CD8-positive, alpha-beta memory T cell (primary cell): ENCODE measurements around the gene LCNL1. TPM values are rescaled to one million over a fixed set of nuclear protein-coding genes. Genes with fewer than 3 reads are reported as not detected.

Experiments
- CTCF ChIA-PET: fragments of 350-600 bp; sonication (Branson Sonifier 250); formaldehyde crosslinking; loops from one replicate; lab custom pipeline; 2021; ENCODE audit warnings: antibody characterized with exemption; lab: Charles Lee
- POLR2A ChIA-PET: fragments of 350-600 bp; sonication (Branson Sonifier 250); formaldehyde crosslinking; loops from one replicate; lab custom pipeline; 2021; ENCODE audit warnings: antibody characterized with exemption; lab: Charles Lee
- DNase-seq, 5 donors: peaks; one replicate each; pipeline versions ENCODE4 v3.0.0 to v3.0.0-alpha.2; 2020 to 2022; ENCODE audit warnings: mixed read lengths in 1 of 5
- H3K27ac ChIP-seq: one replicate; pipeline ENCODE4 v1.7.0; 2013; ENCODE audit warnings: low read depth, mild to moderate bottlenecking, low read length, moderate library complexity
- H3K27me3 ChIP-seq: 2 replicates; pipeline ENCODE4 v1.7.0; 2013; ENCODE audit warnings: low read length, mild to moderate bottlenecking; ENCODE audit not compliant: insufficient read depth, poor library complexity, severe bottlenecking
- H3K36me3 ChIP-seq: 2 replicates; pipeline ENCODE4 v1.7.0; 2013; ENCODE audit warnings: mild to moderate bottlenecking, low read length, moderate library complexity; ENCODE audit not compliant: insufficient read depth
- H3K4me1 ChIP-seq: 2 replicates; pipeline ENCODE4 v1.7.0; 2013; ENCODE audit warnings: mild to moderate bottlenecking, low read length, moderate library complexity; ENCODE audit not compliant: insufficient read depth
- H3K4me3 ChIP-seq: 2 replicates; pipeline ENCODE4 v1.7.0; 2013; ENCODE audit warnings: mild to moderate bottlenecking, low read length
- H3K9me3 ChIP-seq: 2 replicates; pipeline ENCODE4 v1.7.0; 2013; ENCODE audit warnings: mild to moderate bottlenecking, low read length
- H3K27ac Mint-ChIP-seq, 8 donors: one replicate each; pipeline ENCODE4 v1.8.0; 2020 to 2021; ENCODE audit warnings: mixed read lengths in 8 of 8, mild to moderate bottlenecking in 6 of 8, inconsistent platforms in 3 of 8, moderate library complexity in 3 of 8
- H3K27me3 Mint-ChIP-seq, 2 donors: one replicate each; pipeline ENCODE4 v1.8.0; 2020 to 2021; ENCODE audit warnings: mixed read lengths in 2 of 2, mild to moderate bottlenecking in 1 of 2, moderate library complexity in 1 of 2
- H3K36me3 Mint-ChIP-seq, 3 donors: one replicate each; pipeline ENCODE4 v1.8.0; 2020 to 2021; ENCODE audit warnings: mixed read lengths in 3 of 3, inconsistent platforms in 1 of 3, mild to moderate bottlenecking in 1 of 3
- H3K4me1 Mint-ChIP-seq, 3 donors: one replicate each; pipeline ENCODE4 v1.8.0; 2020 to 2021; ENCODE audit warnings: mixed read lengths in 3 of 3, inconsistent platforms in 1 of 3, mild to moderate bottlenecking in 1 of 3
- H3K4me3 Mint-ChIP-seq, 7 donors: one replicate each; pipeline ENCODE4 v1.8.0; 2020 to 2021; ENCODE audit warnings: mixed read lengths in 7 of 7, mild to moderate bottlenecking in 6 of 7, moderate library complexity in 4 of 7, inconsistent platforms in 2 of 7
- H3K9me3 Mint-ChIP-seq, 5 donors: one replicate each; pipeline ENCODE4 v1.8.0; 2020 to 2022; ENCODE audit warnings: mixed read lengths in 5 of 5, mild to moderate bottlenecking in 3 of 5, moderate library complexity in 2 of 5, inconsistent platforms in 1 of 5
- polyA plus RNA-seq: library from polyadenylated mRNA; unstranded; fragments of 300-500 nt; fragmentation: Illumina TruSeq; gene quantifications from one replicate; pipeline ENCODE4 v1.2.3, GENCODE V29; 2021
- total RNA-seq, 2 experiments: library from RNA; stranded (reverse); gene quantifications; one replicate each; pipeline ENCODE4 v1.2.3, GENCODE V29; 2021

Gene LCNL1
- total and polyA plus RNA-seq, 3 experiments from 2014 or later: 0.16 to 0.22 (median 0.20) TPM

DNA sequence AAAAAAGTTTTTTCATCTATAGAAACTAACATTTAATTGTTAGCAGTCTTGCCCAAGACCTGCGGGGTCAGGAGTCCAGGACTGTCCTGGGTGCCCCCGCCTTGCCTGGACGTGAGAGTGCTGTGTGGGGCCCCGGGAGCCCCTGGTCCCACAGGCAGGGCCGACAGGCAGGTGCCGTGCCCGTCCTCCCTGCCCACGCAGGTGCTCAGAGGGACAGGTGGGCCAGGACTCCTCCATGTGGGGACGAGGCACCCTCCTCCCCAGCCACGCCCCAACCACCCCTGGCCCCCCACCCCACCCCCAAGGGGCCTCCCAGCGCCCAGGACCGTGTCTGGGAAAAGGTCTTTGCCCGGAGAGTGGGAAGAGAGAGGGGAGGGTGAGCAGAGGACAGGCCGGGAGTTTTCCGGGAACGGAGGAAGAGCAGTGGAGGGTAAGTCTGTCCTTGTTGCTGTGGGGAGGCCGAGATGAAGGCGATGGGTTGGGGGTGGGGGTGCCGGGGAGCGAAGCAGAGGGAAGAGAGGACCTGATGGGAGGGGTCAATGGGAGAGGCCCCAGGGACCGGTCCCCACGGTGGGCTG is 33.5 kb upstream of the LCNL1 start:
- peak overlapping the region; percentile 77 for H3K4me3 ChIP-seq
- Mint-ChIP-seq H3K27me3 (no peaks in the 10 kb centered on the region), H3K9me3 (no peaks in the 10 kb centered on the region), H3K27ac (peak overlapping the region; percentile 60 to 94 (median 83)), H3K36me3 (no peaks in the 10 kb centered on the region), H3K4me3 (peak overlapping the region; percentile 81 to 92 (median 84)), H3K4me1 (peaks cover 4 to 34% (median 11%) of the 10 kb centered on the region in 3 donors)
- peaks cover 17% of the 10 kb centered on the region for H3K4me1 ChIP-seq
- POLR2A ChIA-PET: interaction anchor here (1.0 kb wide), 4 partner anchors 29 to 86 kb away, joined by 3 to 4 read pairs (median 3); partner anchors contain the start of gene CLIC3
- peak overlapping the region; percentile 78 for H3K27ac ChIP-seq
- H3K9me3 ChIP-seq: no peaks in the 10 kb centered on the region
- DNase-seq: no peak
- H3K27me3 ChIP-seq: no peaks in the 10 kb centered on the region
- CTCF ChIA-PET: interaction anchor here (0.7 to 8.7 kb wide), 5 partner anchors 11 to 86 kb away, joined by 3 to 159 read pairs (median 4); partner anchors contain the start of genes ABCA2 and FUT7
- no peaks in the 10 kb centered on the region for H3K36me3 ChIP-seq

DNA sequence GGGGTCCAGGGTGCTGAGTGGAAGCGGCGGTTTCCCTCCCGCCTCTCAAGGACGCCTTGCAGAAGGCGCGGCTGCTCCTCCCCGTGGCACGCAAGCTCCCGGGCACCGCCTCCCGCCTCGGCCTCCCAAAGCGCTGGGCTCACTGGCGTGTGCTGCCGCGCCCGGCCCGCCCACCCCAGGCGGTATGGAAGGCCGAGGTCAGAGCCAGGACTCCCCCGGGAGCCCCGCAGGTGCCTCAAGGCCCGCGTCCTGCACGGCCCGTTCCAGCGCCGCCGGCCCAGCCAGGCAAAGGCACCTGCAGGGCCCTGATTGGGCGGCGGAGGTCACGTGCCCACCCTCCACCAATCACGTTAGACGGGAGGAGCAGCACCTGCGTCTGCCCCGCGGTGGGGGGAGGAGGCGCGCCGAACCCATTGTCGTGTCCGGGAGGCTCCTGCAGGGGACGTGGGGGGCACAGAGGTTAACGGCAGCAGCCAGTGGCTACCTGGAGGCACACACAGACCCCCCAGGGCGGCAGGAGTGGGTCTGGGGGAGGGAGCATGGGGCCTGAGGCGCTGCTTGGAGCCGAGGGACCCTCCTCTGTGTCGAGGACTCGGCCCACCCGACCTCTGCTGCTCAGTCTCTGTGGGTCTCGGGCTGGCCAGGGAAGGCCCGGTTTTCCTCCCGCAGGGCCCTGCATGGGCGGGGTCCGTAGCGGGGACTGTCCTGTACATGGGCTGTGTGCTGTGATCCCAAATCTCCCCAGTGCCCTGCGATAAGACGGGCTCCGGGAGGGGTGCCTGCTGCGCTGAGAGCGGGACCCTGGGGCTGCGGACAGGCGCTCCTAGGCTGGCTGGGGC is 32.8 kb upstream of the LCNL1 start:
- Histone ChIP-seq H3K4me1 (peaks cover 14% of the 10 kb centered on the region), H3K9me3 (no peaks in the 10 kb centered on the region), H3K4me3 (peak overlapping the region; percentile 77), H3K36me3 (no peaks in the 10 kb centered on the region), H3K27me3 (no peaks in the 10 kb centered on the region), H3K27ac (peak overlapping the region; percentile 78)
- CTCF ChIA-PET: interaction anchor here (0.7 to 8.7 kb wide), 8 partner anchors 10 to 85 kb away, joined by 3 to 159 read pairs (median 4); partner anchors contain the start of genes ABCA2 and FUT7
- DNase-seq: peak; percentile 93 to 98 (median 97)
- Mint-ChIP-seq H3K27ac (peak overlapping the region; percentile 80 to 94 (median 86)), H3K9me3 (no peaks in the 10 kb centered on the region), H3K4me1 (peaks cover 0 to 34% (median 7%) of the 10 kb centered on the region in 3 donors), H3K4me3 (peak overlapping the region; percentile 81 to 92 (median 87)), H3K36me3 (no peaks in the 10 kb centered on the region), H3K27me3 (no peaks in the 10 kb centered on the region)
- POLR2A ChIA-PET: interaction anchor here (1.0 kb wide), 4 partner anchors 28 to 86 kb away, joined by 3 to 4 read pairs (median 3); partner anchors contain the start of gene CLIC3

DNA sequence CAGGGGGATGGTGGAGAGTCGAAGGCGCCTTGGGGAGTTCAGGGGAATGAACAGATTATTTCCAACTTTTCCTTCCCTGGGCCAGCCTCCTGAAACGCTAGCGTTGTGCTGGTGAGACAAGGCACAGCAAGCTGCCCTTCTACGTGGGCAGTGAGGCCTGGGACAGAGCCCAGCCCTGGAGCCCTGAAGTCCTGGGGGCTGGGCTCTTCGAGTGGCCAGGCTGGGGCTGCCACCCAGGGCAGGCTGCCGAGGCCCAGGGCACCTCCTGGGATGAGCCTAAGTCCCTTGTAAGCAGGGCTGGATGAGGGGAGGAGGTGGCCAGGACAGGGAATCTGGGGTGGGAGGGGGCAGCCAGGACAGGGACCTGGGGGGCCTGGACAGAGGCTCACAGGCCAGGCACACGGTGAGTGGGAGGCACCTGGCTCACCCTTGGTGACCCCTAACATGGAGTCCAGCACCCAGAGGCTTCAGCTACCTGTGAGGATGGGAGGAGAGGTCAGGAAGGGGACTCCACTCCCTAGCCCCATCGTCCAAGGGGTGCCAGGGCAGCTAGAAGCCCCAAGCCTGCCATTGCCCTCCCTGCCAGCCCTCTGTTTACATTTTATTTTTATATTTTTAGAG is 32.0 kb upstream of the LCNL1 start:
- Histone ChIP-seq H3K27ac (peak overlapping the region; percentile 78), H3K9me3 (no peaks in the 10 kb centered on the region), H3K4me1 (peaks cover 6% of the 10 kb centered on the region), H3K4me3 (peak overlapping the region; percentile 77), H3K27me3 (no peaks in the 10 kb centered on the region), H3K36me3 (no peaks in the 10 kb centered on the region)
- POLR2A ChIA-PET: interaction anchor here (0.5 to 1.0 kb wide), 2 partner anchors 9 to 16 kb away, joined by 3 to 4 read pairs; no protein-coding TSS in a partner anchor
- no peak for DNase-seq
- H3K27me3 Mint-ChIP-seq: no peaks in the 10 kb centered on the region
- peak overlapping the region; percentile 78 to 92 (median 83) for H3K4me3 Mint-ChIP-seq
- H3K4me1 Mint-ChIP-seq: peaks cover 0 to 35% (median 7%) of the 10 kb centered on the region in 3 donors
- no peaks in the 10 kb centered on the region for H3K9me3 Mint-ChIP-seq
- no peaks in the 10 kb centered on the region for H3K36me3 Mint-ChIP-seq
- H3K27ac Mint-ChIP-seq: peak overlapping the region; percentile 52 to 93 (median 84)
- CTCF ChIA-PET: interaction anchor here (0.8 to 8.7 kb wide), 5 partner anchors 9 to 84 kb away, joined by 3 to 159 read pairs (median 4); partner anchors contain the start of genes FUT7 and PTGDS

DNA sequence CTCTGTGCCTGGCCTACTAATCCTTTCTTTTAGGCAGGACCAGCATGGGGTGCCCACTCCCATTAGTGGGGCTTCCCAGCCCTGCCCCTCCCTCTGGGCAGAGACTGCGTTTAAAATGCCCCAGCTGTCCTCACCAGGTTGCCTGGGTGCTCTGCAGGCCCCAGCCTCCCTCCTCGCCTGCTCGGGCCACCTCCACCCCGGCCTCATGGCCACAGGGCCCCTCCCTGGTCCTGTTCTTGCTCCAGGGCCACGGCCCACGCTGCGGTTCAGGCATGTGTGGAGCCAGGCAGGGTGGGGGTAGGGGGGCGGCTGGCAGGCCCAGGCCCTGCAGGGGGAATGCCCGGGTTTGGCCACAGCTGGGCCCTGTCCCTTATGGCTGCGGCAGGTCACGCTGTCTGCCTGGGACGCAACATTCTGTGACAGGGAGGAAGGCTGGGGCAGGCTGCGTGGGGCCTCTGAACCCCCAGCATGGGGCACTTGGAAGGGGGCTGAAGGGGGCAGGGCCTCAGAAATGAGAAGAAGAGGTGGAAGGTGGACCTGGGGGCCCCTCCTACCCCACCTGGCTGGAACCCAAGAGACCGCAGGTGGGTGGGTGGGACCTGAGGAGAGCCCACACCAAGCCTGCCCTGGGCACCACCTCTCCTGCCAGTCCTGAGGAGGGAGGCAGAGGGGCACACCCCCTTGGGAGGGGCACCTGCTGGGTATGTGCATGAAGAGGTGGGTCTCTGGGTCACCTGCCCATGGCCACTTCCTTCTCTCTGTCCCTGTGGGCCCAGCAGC is 31.1 kb upstream of the LCNL1 start, which contains the start of gene LCN12:
Gene LCN12, plus strand, starts transcription at position 733 of the 780 bp plus-strand sequence. CDS start 55 bp downstream, outside the sequence.
- H3K4me1 ChIP-seq: peaks cover 6% of the 10 kb centered on the region
- no peaks in the 10 kb centered on the region for H3K36me3 ChIP-seq
- Mint-ChIP-seq H3K27ac (peak within 1 kb of the TSS in 6 of 8 donors; percentile 17 to 82 (median 48)), H3K4me1 (peaks cover 7 to 43% (median 12%) of the 10 kb centered on the region in 3 donors), H3K9me3 (peaks cover 0 to 4% (median 2%) of the 10 kb centered on the region in 5 donors), H3K4me3 (peak within 1 kb of the TSS in 2 of 7 donors; percentile 11 to 83), H3K27me3 (no peaks in the 10 kb centered on the region), H3K36me3 (peaks cover 0 to 8% (median 0%) of the 10 kb centered on the region in 3 donors)
- H3K27me3 ChIP-seq: no peaks in the 10 kb centered on the region
- no peak for DNase-seq
- H3K27ac ChIP-seq: no peak within 1 kb of the TSS
- ChIA-PET POLR2A (interaction anchor here (0.5 to 1.0 kb wide), 2 partner anchors 8 to 15 kb away, joined by 3 to 4 read pairs; no protein-coding TSS in a partner anchor), CTCF (interaction anchor here (1.2 to 8.7 kb wide), 4 partner anchors 8 to 83 kb away, joined by 3 to 159 read pairs (median 4); partner anchors contain the start of genes FUT7 and PTGDS)
- no peaks in the 10 kb centered on the region for H3K9me3 ChIP-seq
- no peak within 1 kb of the TSS for H3K4me3 ChIP-seq

DNA sequence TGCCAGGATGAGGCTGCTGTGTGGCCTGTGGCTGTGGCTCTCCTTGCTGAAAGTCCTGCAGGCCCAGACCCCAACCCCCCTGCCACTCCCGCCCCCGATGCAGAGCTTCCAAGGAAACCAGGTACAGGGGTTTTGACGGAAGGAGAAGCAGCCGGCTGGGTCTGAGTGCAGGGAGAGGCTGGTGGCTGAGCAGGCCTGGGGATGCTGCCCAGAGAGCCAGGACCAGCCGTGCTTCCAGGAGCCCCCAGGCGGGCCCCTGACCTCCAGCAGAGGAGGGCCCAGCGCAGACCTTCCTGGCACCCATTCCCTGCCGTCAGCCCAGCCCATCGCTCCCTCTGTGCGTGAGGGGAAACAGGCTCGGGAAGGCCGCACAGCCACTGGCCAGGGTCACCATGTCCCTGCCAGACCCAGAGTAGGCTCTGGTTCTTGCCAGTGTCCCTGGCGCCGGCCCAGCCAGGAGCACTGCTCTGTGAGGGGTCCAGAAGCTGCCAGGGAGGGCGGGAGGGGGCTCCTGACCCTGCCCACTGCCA is 30.4 kb upstream of the LCNL1 start:
- Histone ChIP-seq H3K36me3 (no peaks in the 10 kb centered on the region), H3K4me1 (peaks cover 6% of the 10 kb centered on the region), H3K9me3 (no peaks in the 10 kb centered on the region), H3K27me3 (no peaks in the 10 kb centered on the region), H3K27ac (no peak overlapping the region), H3K4me3 (no peak overlapping the region)
- H3K36me3 Mint-ChIP-seq: peaks cover 0 to 9% (median 0%) of the 10 kb centered on the region in 3 donors
- POLR2A ChIA-PET: no interaction called here
- no peak overlapping the region for H3K4me3 Mint-ChIP-seq
- DNase-seq: no peak
- H3K4me1 Mint-ChIP-seq: peaks cover 9 to 41% (median 11%) of the 10 kb centered on the region in 3 donors
- H3K9me3 Mint-ChIP-seq: peaks cover 0 to 5% (median 2%) of the 10 kb centered on the region in 5 donors
- H3K27me3 Mint-ChIP-seq: no peaks in the 10 kb centered on the region
- H3K27ac Mint-ChIP-seq: peak overlapping the region in 1 of 8 donors; percentile 43
- CTCF ChIA-PET: interaction anchor here (0.9 kb wide), 1 partner anchor 77 kb away, joined by 3 read pairs; no protein-coding TSS in a partner anchor

DNA sequence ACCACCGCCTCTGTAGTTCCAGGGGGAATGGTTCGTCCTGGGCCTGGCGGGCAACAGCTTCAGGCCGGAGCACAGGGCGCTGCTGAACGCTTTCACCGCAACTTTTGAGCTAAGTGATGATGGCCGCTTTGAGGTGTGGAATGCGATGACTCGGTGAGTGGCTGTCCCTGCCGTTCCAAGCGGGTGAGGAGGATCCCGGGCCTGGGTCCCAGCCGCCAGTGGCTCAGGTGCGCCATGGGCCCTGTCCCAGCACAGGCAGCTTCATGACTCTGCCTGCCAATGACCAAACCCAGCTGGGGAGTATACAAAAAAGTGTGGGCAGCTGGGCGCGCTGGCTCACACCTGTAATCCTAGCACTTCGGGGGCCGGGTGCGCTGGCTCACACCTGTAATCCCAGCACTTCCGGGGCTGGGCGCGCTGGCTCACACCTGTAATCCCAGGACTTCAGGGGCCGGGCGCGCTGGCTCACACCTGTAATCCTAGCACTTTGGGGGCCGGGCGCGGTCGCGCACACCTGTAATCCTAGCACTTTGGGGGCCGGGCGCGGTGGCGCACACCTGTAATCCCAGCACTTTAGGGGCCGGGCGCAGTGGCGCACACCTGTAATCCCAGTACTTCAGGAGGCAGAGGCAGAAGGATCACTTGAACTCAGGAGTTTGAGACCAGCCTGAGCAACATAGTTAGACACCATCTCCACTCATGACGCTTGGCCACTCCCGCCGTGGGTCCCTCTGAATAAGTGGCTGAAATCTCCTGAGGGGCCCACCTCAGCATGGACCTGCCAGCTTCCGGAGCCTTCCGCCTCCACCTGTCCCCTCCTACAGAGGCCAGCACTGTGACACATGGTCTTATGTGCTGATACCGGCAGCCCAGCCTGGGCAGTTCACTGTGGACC is 29.7 kb upstream of the LCNL1 start:
- H3K4me3 Mint-ChIP-seq: no peak overlapping the region
- DNase-seq: no peak
- CTCF ChIA-PET: interaction anchor here (0.9 kb wide), 1 partner anchor 76 kb away, joined by 3 read pairs; no protein-coding TSS in a partner anchor
- H3K36me3 Mint-ChIP-seq: peaks cover 0 to 9% (median 0%) of the 10 kb centered on the region in 3 donors
- H3K27ac Mint-ChIP-seq: no peak overlapping the region
- Histone ChIP-seq H3K9me3 (no peaks in the 10 kb centered on the region), H3K4me3 (no peak overlapping the region), H3K27ac (no peak overlapping the region), H3K4me1 (peaks cover 6% of the 10 kb centered on the region), H3K27me3 (no peaks in the 10 kb centered on the region), H3K36me3 (no peaks in the 10 kb centered on the region)
- H3K4me1 Mint-ChIP-seq: peaks cover 9 to 44% (median 12%) of the 10 kb centered on the region in 3 donors
- POLR2A ChIA-PET: no interaction called here
- no peaks in the 10 kb centered on the region for H3K27me3 Mint-ChIP-seq
- peaks cover 0 to 5% (median 2%) of the 10 kb centered on the region in 5 donors for H3K9me3 Mint-ChIP-seq
